HepG2 (cell line): Measurements from ENCODE around the gene STIP1. TPM values are rescaled to one million over a fixed set of nuclear protein-coding genes. Genes with fewer than 3 reads are reported as not detected.

ENCODE experiments used
- CREM ChIP-seq, 2 experiments: sonication (generic) in 1 of 2; formaldehyde crosslinking in 1 of 2; IDR thresholded peaks; 2 replicates each; pipeline versions ENCODE4 v1.4.0 to v1.6.1; 2016 to 2020; ENCODE audit warnings: antibody characterized with exemption in 1 of 2, mild to moderate bottlenecking in 1 of 2, missing genetic modification reagents in 1 of 2
- FIP1L1 ChIP-seq: fragments of 200-400 bp; formaldehyde crosslinking; IDR thresholded peaks from 2 replicates; pipeline ENCODE4 v1.6.1; 2018; ENCODE audit warnings: low read depth, mild to moderate bottlenecking, low read length, moderate library complexity, borderline replicate concordance; ENCODE audit not compliant: insufficient read depth
- FOSL2 ChIP-seq: sonication (generic); formaldehyde crosslinking; IDR thresholded peaks from 2 replicates; pipeline ENCODE4 v1.4.0; 2020; ENCODE audit warnings: missing genetic modification reagents
- FOXC1 ChIP-seq: sonication (generic); formaldehyde crosslinking; IDR thresholded peaks from 2 replicates; pipeline ENCODE4 v1.8.0; 2022; ENCODE audit warnings: mild to moderate bottlenecking, missing genetic modification reagents, borderline replicate concordance
- GATAD2A ChIP-seq: IDR thresholded peaks from 2 replicates; pipeline ENCODE4 v1.6.1; 2016
- HBP1 ChIP-seq: IDR thresholded peaks from 2 replicates; pipeline ENCODE4 v1.6.1; 2016; ENCODE audit warnings: low read depth, control low read depth
- MXD4 ChIP-seq: IDR thresholded peaks from 2 replicates; pipeline ENCODE4 v1.6.1; 2016; ENCODE audit warnings: mild to moderate bottlenecking, missing biosample characterization, missing genetic modification reagents
- NR2F6 ChIP-seq, 2 experiments: IDR thresholded peaks; 2 replicates each; pipeline ENCODE4 v1.6.1; 2016; ENCODE audit warnings: antibody characterized with exemption in 1 of 2, mild to moderate bottlenecking in 1 of 2
- PHF20 ChIP-seq: sonication (generic); formaldehyde crosslinking; IDR thresholded peaks from 2 replicates; pipeline ENCODE4 v1.5.0; 2020; ENCODE audit warnings: mild to moderate bottlenecking, missing genetic modification reagents
- POGK ChIP-seq: sonication (generic); formaldehyde crosslinking; conservative IDR thresholded peaks from 2 replicates; pipeline ENCODE4 v1.8.0; 2022; ENCODE audit warnings: mild to moderate bottlenecking, moderate library complexity, missing genetic modification reagents
- REST ChIP-seq, 2 experiments: IDR thresholded peaks; 2 replicates each; pipeline ENCODE4 v1.6.1; 2011 to 2012; ENCODE audit warnings: low read length in 2 of 2, borderline replicate concordance in 1 of 2, low read depth in 1 of 2, mild to moderate bottlenecking in 1 of 2, moderate library complexity in 1 of 2
- RFXANK ChIP-seq: IDR thresholded peaks from 2 replicates; pipeline ENCODE4 v1.6.1; 2016
- SIN3A ChIP-seq: IDR thresholded peaks from 2 replicates; pipeline ENCODE4 v1.6.1; 2011; ENCODE audit warnings: low read depth, mild to moderate bottlenecking, control low read depth, low read length, borderline replicate concordance
- SP2 ChIP-seq: sonication (generic); formaldehyde crosslinking; IDR thresholded peaks from 2 replicates; pipeline ENCODE4 v1.5.1; 2020; ENCODE audit warnings: mild to moderate bottlenecking, missing genetic modification reagents
- SYNCRIP ChIP-seq: fragments of 200-400 bp; formaldehyde crosslinking; IDR thresholded peaks from 2 replicates; pipeline ENCODE4 v1.6.1; 2018; ENCODE audit warnings: mild to moderate bottlenecking, low read depth, low read length; ENCODE audit not compliant: insufficient read depth
- ZNF256 ChIP-seq: sonication (generic); formaldehyde crosslinking; conservative IDR thresholded peaks from 2 replicates; pipeline ENCODE4 v1.4.0; 2020; ENCODE audit warnings: missing genetic modification reagents
- ZNF292 ChIP-seq: sonication (generic); formaldehyde crosslinking; IDR thresholded peaks from 2 replicates; pipeline ENCODE4 v1.8.1; 2022; ENCODE audit warnings: mild to moderate bottlenecking, low read depth, missing genetic modification reagents, borderline replicate concordance
- ZNF3 ChIP-seq: IDR thresholded peaks from 2 replicates; pipeline ENCODE4 v1.7.0; 2017; ENCODE audit warnings: inconsistent platforms
- ZNF331 ChIP-seq: sonication (generic); formaldehyde crosslinking; IDR thresholded peaks from 2 replicates; pipeline ENCODE4 v1.4.0; 2020; ENCODE audit warnings: missing genetic modification reagents
- ZNF350 ChIP-seq: sonication (generic); formaldehyde crosslinking; IDR thresholded peaks from 2 replicates; pipeline ENCODE4 v1.4.0; 2020; ENCODE audit warnings: mild to moderate bottlenecking, low read depth, missing genetic modification reagents, borderline replicate concordance
- ZNF549 ChIP-seq: sonication (generic); formaldehyde crosslinking; IDR thresholded peaks from 2 replicates; pipeline ENCODE4 v1.5.0; 2020; ENCODE audit warnings: missing genetic modification reagents
- ZNF746 ChIP-seq: sonication (generic); formaldehyde crosslinking; IDR thresholded peaks from 2 replicates; pipeline ENCODE4 v1.8.0; 2022; ENCODE audit warnings: mild to moderate bottlenecking, missing genetic modification reagents
- ZNF792 ChIP-seq: IDR thresholded peaks from 2 replicates; pipeline ENCODE4 v1.6.1; 2016
- polyA plus RNA-seq, 8 experiments: library from polyadenylated mRNA; depleted of rRNA in 3 of 8; stranded (reverse) in 7 of 8; unstranded in 1 of 8; fragments of >200 nt; fragmentation: Illumina TruSeq in 4 of 8; extraction: Trizol in 4 of 8; gene quantifications; 2 replicates each; pipeline versions ENCODE4 v1.2.1 to v1.2.3, GENCODE V29; 2011 to 2016; ENCODE audit warnings: low read depth in 4 of 8, missing spikeins in 1 of 8, mixed read lengths in 1 of 8; ENCODE audit not compliant: insufficient read depth in 1 of 8
- total RNA-seq, 5 experiments: library from RNA; depleted of rRNA; stranded (reverse); fragments of >200 nt; fragmentation: Illumina TruSeq; extraction: Trizol; gene quantifications; 2 replicates each; pipeline ENCODE4 v1.2.3, GENCODE V29; 2016; ENCODE audit warnings: low read depth in 1 of 5

STIP1 gene
- total and polyA plus RNA-seq, 2 of the 13 experiments (the other 11 are each of a cell fraction or from before 2014, with no cell fraction given): 81.1 to 217 TPM

- peak; percentile 49; the same call in 1 of the 2 replicates for TF ChIP-seq SIN3A
- TF ChIP-seq ZNF256: peak; percentile 82
- peak; percentile 84 for TF ChIP-seq PHF20
- TF ChIP-seq RFXANK (CRISPR knock-in tag): no peak
- TF ChIP-seq HBP1: no peak; the same call in 1 of the 2 replicates
- TF ChIP-seq ZNF746 (CRISPR knock-in tag): no peak; the same call in 1 of the 2 replicates
- no peak for TF ChIP-seq SYNCRIP
- TF ChIP-seq GATAD2A (CRISPR knock-in tag): peak; percentile 36; the same call in 1 of the 2 replicates
- TF ChIP-seq FIP1L1: no peak
- TF ChIP-seq ZNF549 (CRISPR knock-in tag): 0 out of 2 replicates have a peak, but pooled peaks have one; percentile 53
- peak; percentile 56; the same call in 1 of the 2 replicates for TF ChIP-seq ZNF792 (CRISPR knock-in tag)
- peak in 1 of 2 experiments; percentile 71; a peak in 1 of 4 replicates for TF ChIP-seq REST (IDR thresholded peaks at IDR 0.05; ENCODE audit: borderline replicate concordance in 1 of 2, low read depth in 1 of 2, low read length in 2 of 2)
- TF ChIP-seq ZNF331: no peak
- no peak; the same call in 1 of the 2 replicates for TF ChIP-seq FOXC1 (CRISPR knock-in tag)
- peak; percentile 79 for TF ChIP-seq SP2 (CRISPR knock-in tag)
- TF ChIP-seq NR2F6 (IDR thresholded peaks at IDR 0.05): no peak; the same call in 1 of the 2 replicates
- peak; percentile 67 for TF ChIP-seq NR2F6 (CRISPR knock-in tag; IDR thresholded peaks at IDR 0.05)
- no peak for TF ChIP-seq MXD4 (CRISPR knock-in tag)
- TF ChIP-seq CREM (IDR thresholded peaks at IDR 0.05): peak; percentile 85
- peak; percentile 66; the same call in 1 of the 2 replicates for TF ChIP-seq CREM (CRISPR knock-in tag; IDR thresholded peaks at IDR 0.05)
- peak; percentile 60; the same call in 1 of the 2 replicates for TF ChIP-seq POGK (CRISPR knock-in tag)
- 0 out of 2 replicates have a peak, but pooled peaks have one; percentile 5 for TF ChIP-seq FOSL2 (CRISPR knock-in tag)
- peak; percentile 67; the same call in 1 of the 2 replicates for TF ChIP-seq ZNF350 (CRISPR knock-in tag)
- no peak for TF ChIP-seq ZNF292 (CRISPR knock-in tag)
- no peak for TF ChIP-seq ZNF3 (CRISPR knock-in tag)
Measured at GRCh38 chr11:64240435-64241240, 54.7 kb downstream of the STIP1 start, which contains the start of gene FKBP2 (continued).
